ENCODE data around the gene NPC1L1.

NPC1L1 gene

DNA sequence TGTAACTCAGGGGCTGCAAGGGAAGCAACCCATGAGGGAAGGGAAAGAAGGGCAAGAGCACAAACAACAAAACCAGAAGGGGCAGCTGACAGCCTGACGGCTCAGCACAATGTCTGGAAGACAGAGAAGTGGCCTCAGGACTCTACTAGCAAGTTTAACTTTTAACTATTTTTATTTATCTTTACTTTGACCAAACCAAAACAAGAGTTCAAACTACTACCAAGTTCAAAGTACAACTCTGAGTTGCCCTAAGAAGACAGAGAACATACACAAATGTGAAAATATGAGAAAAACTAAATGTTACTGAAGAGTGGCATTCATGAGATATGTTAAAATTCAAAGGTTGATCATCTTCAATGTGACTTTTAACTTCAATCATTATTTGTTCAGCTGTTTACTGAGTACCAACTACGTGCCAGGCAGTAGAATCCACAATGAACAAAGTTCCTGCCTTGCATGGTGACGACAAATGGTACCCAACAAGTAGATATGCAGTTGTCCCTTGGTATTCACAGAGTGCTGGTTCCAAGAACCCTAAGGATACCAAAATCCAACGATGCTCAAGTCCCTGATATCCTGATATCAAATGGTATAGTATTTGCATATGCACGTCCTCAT lies 70.4 kb downstream of the NPC1L1 start:
- H3K4me3 ChIP-seq (replicated peaks in 1 of 2; ENCODE audit: low read depth in 2 of 2, low read length in 2 of 2) = no peak overlapping the region
- TF ChIP-seq, protein P1, sequence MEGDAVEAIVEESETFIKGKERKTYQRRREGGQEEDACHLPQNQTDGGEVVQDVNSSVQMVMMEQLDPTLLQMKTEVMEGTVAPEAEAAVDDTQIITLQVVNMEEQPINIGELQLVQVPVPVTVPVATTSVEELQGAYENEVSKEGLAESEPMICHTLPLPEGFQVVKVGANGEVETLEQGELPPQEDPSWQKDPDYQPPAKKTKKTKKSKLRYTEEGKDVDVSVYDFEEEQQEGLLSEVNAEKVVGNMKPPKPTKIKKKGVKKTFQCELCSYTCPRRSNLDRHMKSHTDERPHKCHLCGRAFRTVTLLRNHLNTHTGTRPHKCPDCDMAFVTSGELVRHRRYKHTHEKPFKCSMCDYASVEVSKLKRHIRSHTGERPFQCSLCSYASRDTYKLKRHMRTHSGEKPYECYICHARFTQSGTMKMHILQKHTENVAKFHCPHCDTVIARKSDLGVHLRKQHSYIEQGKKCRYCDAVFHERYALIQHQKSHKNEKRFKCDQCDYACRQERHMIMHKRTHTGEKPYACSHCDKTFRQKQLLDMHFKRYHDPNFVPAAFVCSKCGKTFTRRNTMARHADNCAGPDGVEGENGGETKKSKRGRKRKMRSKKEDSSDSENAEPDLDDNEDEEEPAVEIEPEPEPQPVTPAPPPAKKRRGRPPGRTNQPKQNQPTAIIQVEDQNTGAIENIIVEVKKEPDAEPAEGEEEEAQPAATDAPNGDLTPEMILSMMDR (IDR thresholded peaks at IDR 0.05; ENCODE audit: low read depth, low read length) = no peak
- no peak for DNase-seq (ENCODE audit: low read depth in 2 of 2)

DNA sequence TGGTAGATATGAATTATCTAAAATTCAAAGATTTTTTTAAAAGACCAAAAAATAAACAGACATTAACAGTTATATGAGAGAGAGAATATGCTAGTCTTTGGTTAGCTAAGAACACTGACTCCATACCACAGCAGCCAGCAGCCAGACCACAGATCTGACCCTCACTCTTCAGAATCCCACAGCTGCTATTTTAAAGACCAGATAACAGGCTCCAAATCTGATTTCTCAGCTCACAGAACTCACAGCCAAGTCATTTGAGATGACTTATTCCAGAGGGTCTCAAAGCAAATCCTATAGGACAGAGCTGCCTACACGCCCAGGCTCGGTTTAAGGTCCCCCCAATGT lies 71.0 kb downstream of the NPC1L1 start:
- H3K4me3 ChIP-seq (replicated peaks in 1 of 2; ENCODE audit: low read depth in 2 of 2, low read length in 2 of 2) = no peak overlapping the region
- no peak for DNase-seq (ENCODE audit: low read depth in 2 of 2)
- TF ChIP-seq, protein P1 (IDR thresholded peaks at IDR 0.05; ENCODE audit: low read depth, low read length) = no peak

DNA sequence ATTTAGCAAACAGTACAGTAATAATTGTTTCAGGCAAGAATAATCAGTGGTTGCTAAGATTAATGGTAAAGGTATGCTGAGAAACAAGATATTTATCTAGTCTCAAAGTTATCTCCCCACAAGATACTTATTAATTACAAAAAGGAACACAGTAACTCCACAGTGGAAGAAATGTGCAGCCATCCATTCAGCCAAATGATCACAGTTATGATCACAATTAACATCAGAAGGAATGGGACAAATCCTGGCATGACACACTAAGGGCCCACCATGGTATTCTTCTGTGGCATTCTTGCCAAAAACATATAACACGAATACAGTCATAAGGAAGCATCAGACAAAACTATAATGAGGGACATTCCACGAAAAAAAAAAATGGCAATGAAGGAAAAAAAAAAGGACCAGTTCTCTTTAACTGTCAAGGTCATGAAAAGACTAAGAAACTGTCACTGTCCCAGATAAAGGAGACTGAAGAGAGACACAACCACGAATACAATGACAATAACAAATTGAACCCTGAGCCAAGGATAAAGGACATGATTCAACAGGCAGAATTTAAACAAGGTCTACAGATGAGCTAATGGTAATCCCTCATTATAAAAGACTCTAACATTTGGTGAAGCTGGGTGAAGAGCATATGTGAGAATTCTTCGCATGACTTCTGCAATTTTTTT lies 71.5 kb downstream of the NPC1L1 start:
- peak in 1 of 2 donors; percentile 22 for DNase-seq (ENCODE audit: low read depth in 2 of 2)
- no peak overlapping the region for H3K4me3 ChIP-seq (replicated peaks in 1 of 2; ENCODE audit: low read depth in 2 of 2, low read length in 2 of 2)
- TF ChIP-seq, protein P1 (IDR thresholded peaks at IDR 0.05; ENCODE audit: low read depth, low read length) = no peak

DNA sequence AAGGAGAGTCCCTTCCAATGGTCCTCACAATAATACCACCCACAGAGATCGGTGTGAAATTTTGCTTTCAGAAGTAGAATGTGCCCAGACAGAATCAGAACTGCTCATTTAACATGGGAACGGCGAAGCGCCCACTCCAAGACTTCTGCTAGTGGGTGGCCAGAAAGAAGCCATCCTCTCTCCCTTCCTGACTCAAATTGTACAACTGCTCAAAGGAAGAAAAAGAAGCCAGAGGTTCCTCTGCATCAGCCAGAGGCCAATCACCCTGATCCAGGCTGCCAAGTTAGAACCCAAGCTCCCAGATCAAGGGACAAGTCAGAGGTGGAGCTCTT lies 73.9 kb downstream of the NPC1L1 start:
- TF ChIP-seq, protein P1 (IDR thresholded peaks at IDR 0.05; ENCODE audit: low read depth, low read length) = no peak
- H3K4me3 ChIP-seq (replicated peaks in 1 of 2; ENCODE audit: low read depth in 2 of 2, low read length in 2 of 2) = no peak overlapping the region
- no peak for DNase-seq (ENCODE audit: low read depth in 2 of 2)

DNA sequence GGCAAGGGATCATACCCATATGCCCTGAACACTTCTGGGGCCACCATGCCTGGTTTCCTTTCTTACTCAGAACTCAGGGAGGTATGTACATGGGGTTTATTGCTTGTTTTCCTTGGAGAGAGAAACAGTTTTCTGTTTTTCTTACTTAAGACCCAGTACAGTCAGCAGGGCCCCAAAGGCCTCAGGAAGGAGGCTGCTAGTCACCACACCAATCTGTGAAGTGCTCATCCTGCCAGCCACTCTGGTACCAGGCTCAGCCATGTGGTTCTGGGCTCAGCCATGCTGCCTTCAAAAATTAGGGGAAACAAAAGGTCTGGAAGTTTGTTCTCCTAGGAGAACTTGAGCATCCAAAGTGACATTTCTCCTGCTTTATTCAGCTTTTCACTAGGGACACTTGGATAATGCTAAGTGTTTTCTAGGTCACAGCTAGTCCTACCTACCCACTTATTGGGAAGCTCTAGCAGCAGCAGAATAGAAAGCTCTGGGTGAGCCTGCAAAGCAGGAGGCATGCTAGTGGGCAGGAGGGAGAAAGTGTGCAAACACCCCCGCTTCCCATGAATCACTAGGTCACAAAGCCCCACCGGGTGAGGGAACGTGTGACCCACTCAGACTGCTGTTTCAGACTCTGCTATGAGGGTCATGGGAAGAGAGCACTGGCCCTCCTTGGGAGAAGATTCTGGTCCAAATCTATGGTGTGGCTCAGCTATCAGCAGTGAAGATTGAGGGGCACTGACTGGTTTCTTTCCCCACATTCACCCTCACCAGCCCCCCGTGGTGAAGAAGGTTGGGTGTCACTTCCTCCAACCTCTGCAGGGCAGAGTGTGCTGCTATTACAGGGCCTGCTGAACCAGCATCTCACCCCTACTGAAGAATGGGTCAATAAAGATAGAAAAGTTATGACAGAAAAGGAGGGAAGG lies 74.6 kb downstream of the NPC1L1 start:
- no peak overlapping the region for H3K4me3 ChIP-seq (replicated peaks in 1 of 2; ENCODE audit: low read depth in 2 of 2, low read length in 2 of 2)
- TF ChIP-seq, protein P1 (IDR thresholded peaks at IDR 0.05; ENCODE audit: low read depth, low read length) = no peak
- DNase-seq (ENCODE audit: low read depth in 2 of 2) = peak; percentile 44 to 89

DNA sequence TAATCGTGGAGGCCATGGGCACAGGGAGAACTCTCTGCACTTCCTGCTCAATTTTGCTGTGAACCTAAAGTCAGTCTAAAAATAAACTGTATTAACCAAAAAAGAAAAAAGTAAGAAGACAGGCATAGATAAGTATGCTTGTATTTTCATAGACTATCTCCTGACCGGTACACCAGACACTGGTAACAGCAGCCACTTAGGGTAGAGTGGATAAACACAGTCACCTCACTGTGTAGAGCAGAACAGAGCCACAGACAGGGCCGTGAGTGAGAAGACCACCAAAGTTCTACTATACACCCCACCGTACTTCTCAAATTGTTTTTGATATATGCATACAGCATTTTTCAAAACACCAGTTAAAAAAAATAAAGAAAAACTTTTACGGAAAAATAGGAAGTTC lies 75.6 kb downstream of the NPC1L1 start:
- TF ChIP-seq, protein P1 (IDR thresholded peaks at IDR 0.05; ENCODE audit: low read depth, low read length) = no peak
- no peak for DNase-seq (ENCODE audit: low read depth in 2 of 2)
- H3K4me3 ChIP-seq (replicated peaks in 1 of 2; ENCODE audit: low read depth in 2 of 2, low read length in 2 of 2) = no peak overlapping the region

Measured in cardiac fibroblast (primary cell).